Osteoblast (primary cell): Measurements from ENCODE around the gene KIAA0825. TPM values are rescaled to one million over a fixed set of nuclear protein-coding genes. Genes with fewer than 3 reads are reported as not detected.

Source experiments
- DNase-seq: peaks from one replicate; pipeline ENCODE4 v3.0.0; 2011; ENCODE audit warnings: low spot score, mixed read lengths; ENCODE audit not compliant: insufficient read length; ENCODE audit errors: missing footprints
- H2AFZ ChIP-seq: 2 replicates; pipeline ENCODE4 v1.6.0; 2011; ENCODE audit warnings: mild to moderate bottlenecking, low read length
- H3K27ac ChIP-seq: 2 replicates; pipeline ENCODE4 v1.5.1; 2011; ENCODE audit warnings: mild to moderate bottlenecking, low read depth, low read length, moderate library complexity
- H3K27me3 ChIP-seq: 2 replicates; pipeline ENCODE4 v1.6.0; 2012; ENCODE audit warnings: mild to moderate bottlenecking, control low read depth, inconsistent platforms, low read length, moderate library complexity; ENCODE audit not compliant: insufficient read depth
- H3K36me3 ChIP-seq: 2 replicates; pipeline ENCODE4 v1.5.1; 2011; ENCODE audit warnings: mild to moderate bottlenecking, low read length, control low read depth, moderate library complexity; ENCODE audit not compliant: insufficient read depth
- H3K4me1 ChIP-seq: 2 replicates; pipeline ENCODE4 v1.5.1; 2011; ENCODE audit warnings: mild to moderate bottlenecking, low read length, control low read depth, moderate library complexity; ENCODE audit not compliant: insufficient read depth
- H3K4me2 ChIP-seq: 2 replicates; pipeline ENCODE4 v1.6.0; 2011; ENCODE audit warnings: mild to moderate bottlenecking, low read length; ENCODE audit not compliant: insufficient read depth
- H3K4me3 ChIP-seq: fragments of 200-600 bp; sonication (generic); 3 replicates; pipeline ENCODE4 v1.5.1; 2012; ENCODE audit warnings: mild to moderate bottlenecking, low read length, inconsistent platforms; ENCODE audit not compliant: insufficient read depth
- H3K79me2 ChIP-seq: 2 replicates; pipeline ENCODE4 v1.6.0; 2012; ENCODE audit warnings: mild to moderate bottlenecking, low read length, control low read depth, inconsistent platforms; ENCODE audit not compliant: insufficient read depth
- H3K9me3 ChIP-seq: 2 replicates; pipeline ENCODE4 v1.5.1; 2011; ENCODE audit warnings: low read depth, low read length, control low read depth
- H4K20me1 ChIP-seq: 2 replicates; pipeline ENCODE4 v1.6.0; 2012; ENCODE audit warnings: mild to moderate bottlenecking, low read length, control low read depth; ENCODE audit not compliant: insufficient read depth
- CTCF ChIP-seq: IDR thresholded peaks from 2 replicates; pipeline ENCODE4 v1.5.1; 2011; ENCODE audit warnings: mild to moderate bottlenecking, low read depth, low read length, moderate library complexity; ENCODE audit errors: extremely low read depth
- total RNA-seq: library from RNA; depleted of rRNA; stranded (reverse); fragments of >200 nt; gene quantifications from 2 replicates; pipeline ENCODE4 v1.2.3, GENCODE V29; 2012

Gene KIAA0825
- total RNA-seq, 1 donor: 8.0 TPM

GRCh38 chr5:94540856-94541494, 77.4 kb downstream of the KIAA0825 start:
- H3K79me2 ChIP-seq: no peaks in the 10 kb centered on the region
- no peaks in the 10 kb centered on the region for H3K36me3 ChIP-seq
- DNase-seq: no peak
- TF ChIP-seq CTCF: no peak
- no peaks in the 10 kb centered on the region for H4K20me1 ChIP-seq
- no peak overlapping the region for H3K4me3 ChIP-seq
- no peak overlapping the region for H2AFZ ChIP-seq
- H3K27me3 ChIP-seq: no peaks in the 10 kb centered on the region
- no peak overlapping the region for H3K4me2 ChIP-seq
- peaks cover 2% of the 10 kb centered on the region for H3K9me3 ChIP-seq
- H3K27ac ChIP-seq: no peak overlapping the region
- H3K4me1 ChIP-seq: no peaks in the 10 kb centered on the region

- Histone ChIP-seq H3K27me3 (no peaks in the 10 kb centered on the region), H3K4me2 (no peak overlapping the region), H3K79me2 (no peaks in the 10 kb centered on the region), H3K9me3 (peaks cover 2% of the 10 kb centered on the region), H4K20me1 (no peaks in the 10 kb centered on the region), H3K4me3 (no peak overlapping the region), H2AFZ (no peak overlapping the region), H3K36me3 (no peaks in the 10 kb centered on the region), H3K4me1 (no peaks in the 10 kb centered on the region), H3K27ac (no peak overlapping the region)
- TF ChIP-seq CTCF: no peak
- no peak for DNase-seq
These were observed 80.1 kb downstream of the KIAA0825 start for GRCh38 chr5:94538260-94538659.

GRCh38 chr5:94526706-94527105, 91.7 kb downstream of the KIAA0825 start:
- Histone ChIP-seq H3K36me3 (no peaks in the 10 kb centered on the region), H3K27ac (no peak overlapping the region), H4K20me1 (no peaks in the 10 kb centered on the region), H3K79me2 (no peaks in the 10 kb centered on the region), H3K4me2 (no peak overlapping the region), H3K4me3 (no peak overlapping the region), H2AFZ (no peak overlapping the region), H3K4me1 (peaks cover 4% of the 10 kb centered on the region), H3K27me3 (no peaks in the 10 kb centered on the region), H3K9me3 (no peaks in the 10 kb centered on the region)
- no peak for DNase-seq
- no peak for TF ChIP-seq CTCF

- H3K79me2 ChIP-seq: no peaks in the 10 kb centered on the region
- H4K20me1 ChIP-seq: no peaks in the 10 kb centered on the region
- peak; percentile 58 for TF ChIP-seq CTCF
- peaks cover 4% of the 10 kb centered on the region for H3K4me1 ChIP-seq
- H3K4me3 ChIP-seq: no peak overlapping the region
- no peaks in the 10 kb centered on the region for H3K9me3 ChIP-seq
- no peaks in the 10 kb centered on the region for H3K36me3 ChIP-seq
- H3K27ac ChIP-seq: no peak overlapping the region
- H2AFZ ChIP-seq: no peak overlapping the region
- no peaks in the 10 kb centered on the region for H3K27me3 ChIP-seq
- no peak for DNase-seq
- no peak overlapping the region for H3K4me2 ChIP-seq
These were observed 93.3 kb downstream of the KIAA0825 start for GRCh38 chr5:94524841-94525697.
